Fibroblast of lung (primary cell): ENCODE measurements around the gene RARRES1. TPM values are rescaled to one million over a fixed set of nuclear protein-coding genes. Genes with fewer than 3 reads are reported as not detected.

Experiments
- DNase-seq, 2 donors: peaks; one replicate each; pipeline versions ENCODE4 v3.0.0 to v3.0.0-alpha.2; 2010; ENCODE audit warnings: low read depth in 2 of 2
- H2AFZ ChIP-seq: 2 replicates; pipeline ENCODE4 v1.5.1; 2012; ENCODE audit warnings: low read length, control low read depth, inconsistent platforms
- H3K27ac ChIP-seq: 2 replicates; pipeline ENCODE4 v1.5.1; 2011; ENCODE audit warnings: low read length, control low read depth; ENCODE audit not compliant: insufficient read depth
- H3K27me3 ChIP-seq: 2 replicates; pipeline ENCODE4 v1.5.1; 2011; ENCODE audit warnings: mild to moderate bottlenecking, low read length; ENCODE audit not compliant: control insufficient read depth, insufficient read depth
- H3K36me3 ChIP-seq: 2 replicates; pipeline ENCODE4 v1.5.1; 2011; ENCODE audit warnings: low read length; ENCODE audit not compliant: control insufficient read depth, insufficient read depth
- H3K4me1 ChIP-seq: 2 replicates; pipeline ENCODE4 v1.5.1; 2011; ENCODE audit warnings: low read length; ENCODE audit not compliant: control insufficient read depth, insufficient read depth; ENCODE audit errors: extremely low read depth
- H3K4me2 ChIP-seq: 2 replicates; pipeline ENCODE4 v1.5.1; 2011; ENCODE audit warnings: low read length, control low read depth; ENCODE audit not compliant: insufficient read depth; ENCODE audit errors: extremely low read depth
- H3K4me3 ChIP-seq, 4 experiments: fragments of 200-600 bp in 1 of 4; sonication (generic) in 1 of 4; replicated peaks in 1 of 4; 2 replicates each; pipeline ENCODE4 v1.5.1; 2011 to 2016; ENCODE audit warnings: low read length in 4 of 4, low read depth in 3 of 4, mild to moderate bottlenecking in 3 of 4, control low read depth in 2 of 4, inconsistent platforms in 1 of 4, mixed read lengths in 1 of 4; ENCODE audit not compliant: insufficient read depth in 1 of 4; ENCODE audit errors: control extremely low read depth in 1 of 4
- H3K79me2 ChIP-seq: 2 replicates; pipeline ENCODE4 v1.5.1; 2012; ENCODE audit warnings: mild to moderate bottlenecking, low read length, inconsistent platforms; ENCODE audit not compliant: control insufficient read depth, insufficient read depth
- H3K9ac ChIP-seq: 2 replicates; pipeline ENCODE4 v1.5.1; 2011; ENCODE audit warnings: mild to moderate bottlenecking, low read length, control low read depth; ENCODE audit not compliant: insufficient read depth
- H3K9me3 ChIP-seq: 2 replicates; pipeline ENCODE4 v1.5.1; 2012; ENCODE audit warnings: low read depth, low read length; ENCODE audit not compliant: control insufficient read depth, insufficient read depth
- H4K20me1 ChIP-seq: 2 replicates; pipeline ENCODE4 v1.5.1; 2011; ENCODE audit warnings: low read length; ENCODE audit not compliant: control insufficient read depth, insufficient read depth; ENCODE audit errors: extremely low read depth
- EZH2 ChIP-seq: IDR thresholded peaks from 2 replicates; pipeline ENCODE4 v1.5.1; 2012; ENCODE audit warnings: low read length, control low read depth, mild to moderate bottlenecking; ENCODE audit errors: missing control alignments
- polyA plus RNA-seq, 2 donors: library from polyadenylated mRNA; depleted of rRNA in 1 of 2; stranded (reverse) in 1 of 2; unstranded in 1 of 2; fragments of >200 nt; gene quantifications; 2 replicates each; pipeline ENCODE4 v1.2.1, GENCODE V29; 2011 to 2012; ENCODE audit warnings: missing spikeins in 1 of 2
- total RNA-seq: library from RNA; depleted of rRNA; stranded (reverse); fragments of >200 nt; gene quantifications from 2 replicates; pipeline ENCODE4 v1.2.1, GENCODE V29; 2014
- TF ChIP-seq, protein P1 (sequence below), 2 donors: IDR thresholded peaks in 1 of 2; conservative IDR thresholded peaks in 1 of 2; 1 replicate in 1 of 2; 2 replicates in 1 of 2; pipeline ENCODE4 v1.5.1; 2011 to 2012; ENCODE audit warnings: low read length in 2 of 2, control low read depth in 1 of 2, inconsistent platforms in 1 of 2, low read depth in 1 of 2, mild to moderate bottlenecking in 1 of 2

The RARRES1 gene
- total and polyA plus RNA-seq, 2 donors (not counting 1 experiment from before 2014, with no cell fraction given), result 27.7 to 93.3 TPM

DNA sequence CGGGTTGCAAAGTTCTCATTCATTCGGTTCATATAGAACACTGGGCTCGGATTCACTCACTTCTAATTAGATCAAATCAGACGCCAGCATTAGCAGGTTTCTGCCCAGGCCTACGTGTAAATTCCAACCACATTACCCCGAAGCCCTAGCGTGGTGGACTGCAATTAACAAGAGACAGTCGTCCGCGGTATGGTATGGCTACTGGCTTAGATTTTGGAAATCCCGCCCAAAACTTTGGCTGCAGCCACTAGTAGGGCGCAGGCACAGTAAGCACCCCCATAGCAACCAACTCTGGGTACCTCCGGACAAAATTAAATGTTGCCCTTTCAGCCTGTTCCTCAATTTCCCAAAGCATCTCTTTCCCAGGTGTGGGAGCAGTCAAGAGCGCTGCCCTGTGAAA lies 771 bp downstream of the RARRES1 start:
- no peak for TF ChIP-seq EZH2
- TF ChIP-seq, protein P1, sequence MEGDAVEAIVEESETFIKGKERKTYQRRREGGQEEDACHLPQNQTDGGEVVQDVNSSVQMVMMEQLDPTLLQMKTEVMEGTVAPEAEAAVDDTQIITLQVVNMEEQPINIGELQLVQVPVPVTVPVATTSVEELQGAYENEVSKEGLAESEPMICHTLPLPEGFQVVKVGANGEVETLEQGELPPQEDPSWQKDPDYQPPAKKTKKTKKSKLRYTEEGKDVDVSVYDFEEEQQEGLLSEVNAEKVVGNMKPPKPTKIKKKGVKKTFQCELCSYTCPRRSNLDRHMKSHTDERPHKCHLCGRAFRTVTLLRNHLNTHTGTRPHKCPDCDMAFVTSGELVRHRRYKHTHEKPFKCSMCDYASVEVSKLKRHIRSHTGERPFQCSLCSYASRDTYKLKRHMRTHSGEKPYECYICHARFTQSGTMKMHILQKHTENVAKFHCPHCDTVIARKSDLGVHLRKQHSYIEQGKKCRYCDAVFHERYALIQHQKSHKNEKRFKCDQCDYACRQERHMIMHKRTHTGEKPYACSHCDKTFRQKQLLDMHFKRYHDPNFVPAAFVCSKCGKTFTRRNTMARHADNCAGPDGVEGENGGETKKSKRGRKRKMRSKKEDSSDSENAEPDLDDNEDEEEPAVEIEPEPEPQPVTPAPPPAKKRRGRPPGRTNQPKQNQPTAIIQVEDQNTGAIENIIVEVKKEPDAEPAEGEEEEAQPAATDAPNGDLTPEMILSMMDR (conservative IDR thresholded peaks at IDR 0.05 in 1 of 2, IDR thresholded peaks at IDR 0.05 in 1 of 2; ENCODE audit: low read depth in 1 of 2, low read length in 2 of 2), result no peak
- H3K36me3 ChIP-seq, result no peaks in the 10 kb centered on the region
- peak overlapping the region; percentile 44 to 70 (median 53) for H3K4me3 ChIP-seq
- peaks cover 17% of the 10 kb centered on the region for H3K4me1 ChIP-seq
- H3K79me2 ChIP-seq, result no peaks in the 10 kb centered on the region
- H3K27ac ChIP-seq, result peak overlapping the region; percentile 57
- H3K27me3 ChIP-seq, result no peaks in the 10 kb centered on the region
- no peaks in the 10 kb centered on the region for H4K20me1 ChIP-seq
- H3K4me2 ChIP-seq, result peak overlapping the region; percentile 49
- peaks cover 2% of the 10 kb centered on the region for H3K9me3 ChIP-seq
- peak overlapping the region; percentile 68 for H3K9ac ChIP-seq
- peak overlapping the region; percentile 67 for H2AFZ ChIP-seq
- peak in 1 of 2 donors; percentile 39 for DNase-seq

GRCh38 chr3:158728851-158729250 lies 3.4 kb downstream of the RARRES1 start:
- H3K27me3 ChIP-seq, result no peaks in the 10 kb centered on the region
- H3K4me2 ChIP-seq, result no peak overlapping the region
- no peaks in the 10 kb centered on the region for H3K9me3 ChIP-seq
- H4K20me1 ChIP-seq, result no peaks in the 10 kb centered on the region
- peaks cover 31% of the 10 kb centered on the region for H3K4me1 ChIP-seq
- DNase-seq, result peak in 1 of 2 donors; percentile 80
- no peak overlapping the region for H3K9ac ChIP-seq
- no peaks in the 10 kb centered on the region for H3K36me3 ChIP-seq
- no peaks in the 10 kb centered on the region for H3K79me2 ChIP-seq
- H3K27ac ChIP-seq, result no peak overlapping the region
- no peak overlapping the region for H2AFZ ChIP-seq
- TF ChIP-seq, protein P1 (conservative IDR thresholded peaks at IDR 0.05 in 1 of 2, IDR thresholded peaks at IDR 0.05 in 1 of 2; ENCODE audit: low read depth in 1 of 2, low read length in 2 of 2), result no peak
- TF ChIP-seq EZH2, result no peak
- H3K4me3 ChIP-seq, result no peak overlapping the region

GRCh38 chr3:158728061-158728377 lies 4.2 kb downstream of the RARRES1 start:
- Histone ChIP-seq H3K27me3 (no peaks in the 10 kb centered on the region), H3K9ac (no peak overlapping the region), H4K20me1 (no peaks in the 10 kb centered on the region), H3K36me3 (no peaks in the 10 kb centered on the region), H3K27ac (no peak overlapping the region), H3K79me2 (no peaks in the 10 kb centered on the region), H3K4me2 (peak overlapping the region; percentile 46), H3K9me3 (no peaks in the 10 kb centered on the region), H3K4me3 (peak overlapping the region in 1 of 4 experiments; percentile 11), H2AFZ (no peak overlapping the region), H3K4me1 (peaks cover 37% of the 10 kb centered on the region)
- TF ChIP-seq EZH2, result no peak
- TF ChIP-seq, protein P1 (conservative IDR thresholded peaks at IDR 0.05 in 1 of 2, IDR thresholded peaks at IDR 0.05 in 1 of 2; ENCODE audit: low read depth in 1 of 2, low read length in 2 of 2), result no peak
- DNase-seq, result no peak
